IPS DF 19.7 (cell line): ENCODE results near the gene USP47.

Experiments
- DNase-seq: peaks from one replicate; pipeline ENCODE4 v3.0.0-alpha.2; 2013; ENCODE audit warnings: low read depth, low spot score

The USP47 gene

GRCh38 chr11:11998091-11998781 is 156.5 kb downstream of the USP47 start:
- no peak for DNase-seq

GRCh38 chr11:12001186-12001585 is 159.4 kb downstream of the USP47 start:
- DNase-seq, result no peak

GRCh38 chr11:12003336-12003735 is 161.6 kb downstream of the USP47 start:
- no peak for DNase-seq

- DNase-seq, result no peak
Measured at GRCh38 chr11:12003815-12004214, 162.0 kb downstream of the USP47 start.

- DNase-seq, result no peak
Measured at GRCh38 chr11:12005061-12005460, 163.3 kb downstream of the USP47 start.

GRCh38 chr11:12005476-12005875 is 163.7 kb downstream of the USP47 start:
- no peak for DNase-seq

- DNase-seq, result no peak
Measured at GRCh38 chr11:12006552-12007229, 164.9 kb downstream of the USP47 start.

- no peak for DNase-seq
Measured at GRCh38 chr11:12007230-12007593, 165.4 kb downstream of the USP47 start.

GRCh38 chr11:12007769-12008737 is 166.3 kb downstream of the USP47 start, which contains the start of gene DKK3:
Gene DKK3 (minus strand): TSS chr11:12008626. CDS start chr11:12008582, 44 bp downstream.
- no peak for DNase-seq
